BLaER1 (cell line): ENCODE measurements around the gene ZDHHC5.

ENCODE experiments used
- H3K27ac ChIP-seq: shearing (Covaris generic); formaldehyde crosslinking; 2 replicates; pipeline ENCODE4 v1.8.1; 2022
- H3K27me3 ChIP-seq: shearing (Covaris generic); formaldehyde crosslinking; 2 replicates; pipeline ENCODE4 v1.8.1; 2022
- H3K36me3 ChIP-seq: shearing (Covaris generic); formaldehyde crosslinking; 2 replicates; pipeline ENCODE4 v1.8.1; 2022
- H3K4me1 ChIP-seq: shearing (Covaris generic); formaldehyde crosslinking; 2 replicates; pipeline ENCODE4 v1.8.1; 2022
- H3K4me2 ChIP-seq: shearing (Covaris generic); formaldehyde crosslinking; 2 replicates; pipeline ENCODE4 v1.8.1; 2022
- H3K4me3 ChIP-seq: shearing (Covaris generic); formaldehyde crosslinking; 2 replicates; pipeline ENCODE4 v1.8.1; 2022
- H3K9ac ChIP-seq: shearing (Covaris generic); formaldehyde crosslinking; 2 replicates; pipeline ENCODE4 v1.8.1; 2022
- H3K9me3 ChIP-seq: shearing (Covaris generic); formaldehyde crosslinking; 2 replicates; pipeline ENCODE4 v1.8.1; 2022
- H4K20me1 ChIP-seq: shearing (Covaris generic); formaldehyde crosslinking; 2 replicates; pipeline ENCODE4 v1.8.1; 2022
- Cebpa-rat ChIP-seq: shearing (Covaris generic); IDR thresholded peaks from 2 replicates; pipeline ENCODE4 v1.8.1; 2022

ZDHHC5 gene

DNA sequence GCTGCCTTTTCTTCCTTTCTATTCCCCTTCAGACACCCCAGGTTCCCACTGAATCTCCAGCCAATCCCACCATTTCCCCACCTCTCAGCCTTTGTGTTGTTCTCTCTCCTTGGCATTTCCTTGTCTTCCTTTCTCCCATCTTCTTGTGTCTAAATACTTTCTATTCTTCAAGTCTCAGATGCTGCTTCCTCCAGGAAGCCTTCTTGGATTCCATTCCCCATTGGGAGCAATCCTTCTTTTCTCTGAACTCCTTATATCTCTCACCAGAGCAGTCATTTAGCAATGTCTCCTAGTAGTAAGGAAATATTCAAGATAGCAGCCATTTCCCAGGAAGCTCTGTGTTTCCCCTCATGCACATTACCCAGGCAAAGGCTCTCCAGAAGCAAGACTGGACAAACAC, 33.6 kb upstream of the ZDHHC5 start:
- Histone ChIP-seq H3K27ac (no peak overlapping the region), H3K9ac (no peak overlapping the region), H3K4me1 (peaks cover 17% of the 10 kb centered on the region), H3K4me2 (no peak overlapping the region), H3K27me3 (no peaks in the 10 kb centered on the region), H3K9me3 (no peaks in the 10 kb centered on the region), H3K4me3 (no peak overlapping the region), H3K36me3 (no peaks in the 10 kb centered on the region), H4K20me1 (no peaks in the 10 kb centered on the region)
- no peak for TF ChIP-seq Cebpa-rat

DNA sequence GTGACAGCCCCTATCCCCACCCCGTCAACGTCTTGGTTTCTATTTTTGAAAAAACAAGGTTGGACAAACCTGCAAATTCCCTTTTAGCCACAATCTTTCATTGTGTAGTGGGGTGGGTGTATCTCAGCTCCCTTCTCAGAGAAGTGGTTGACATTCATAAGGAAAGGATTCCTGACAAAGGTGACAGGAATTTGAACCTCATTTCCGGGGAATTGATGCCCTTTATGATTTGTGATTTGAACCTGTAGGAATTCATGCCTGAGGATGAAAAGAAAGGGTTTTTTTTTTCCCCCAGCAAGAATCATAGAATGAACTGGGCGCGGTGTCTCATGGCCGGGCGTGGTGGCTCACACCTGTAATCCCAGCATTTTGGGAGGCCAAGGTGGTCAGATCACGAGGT, 32.7 kb upstream of the ZDHHC5 start:
- Histone ChIP-seq H3K27ac (no peak overlapping the region), H3K9ac (no peak overlapping the region), H3K9me3 (no peaks in the 10 kb centered on the region), H3K27me3 (no peaks in the 10 kb centered on the region), H3K4me2 (no peak overlapping the region), H3K36me3 (no peaks in the 10 kb centered on the region), H4K20me1 (no peaks in the 10 kb centered on the region), H3K4me1 (peaks cover 22% of the 10 kb centered on the region), H3K4me3 (no peak overlapping the region)
- no peak for TF ChIP-seq Cebpa-rat

DNA sequence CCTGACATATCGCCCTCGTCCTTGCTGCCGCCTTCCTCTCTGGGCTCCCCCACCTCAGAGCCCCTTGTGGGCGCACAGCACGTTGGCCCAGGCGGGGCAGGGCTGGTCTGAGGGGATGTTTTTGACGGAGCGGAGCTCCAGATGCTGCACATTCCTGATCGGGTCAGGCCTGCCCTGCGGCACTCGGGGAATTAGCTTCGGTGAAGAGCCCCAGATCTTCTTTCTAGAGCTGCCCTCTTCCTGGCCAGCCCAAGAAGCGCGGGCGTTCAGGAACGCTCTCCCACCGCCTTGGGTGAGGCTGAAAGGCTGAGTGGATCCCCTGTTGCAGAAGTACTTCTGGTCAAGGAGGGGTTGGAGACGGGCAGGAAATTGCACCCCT, 30.3 kb upstream of the ZDHHC5 start:
- peaks cover 45% of the 10 kb centered on the region for H3K4me1 ChIP-seq
- peak overlapping the region; percentile 92 for H3K27ac ChIP-seq
- no peaks in the 10 kb centered on the region for H3K9me3 ChIP-seq
- no peaks in the 10 kb centered on the region for H3K27me3 ChIP-seq
- no peak for TF ChIP-seq Cebpa-rat
- peak overlapping the region; percentile 92 for H3K9ac ChIP-seq
- H4K20me1 ChIP-seq: peaks cover 16% of the 10 kb centered on the region
- H3K4me3 ChIP-seq: peak overlapping the region; percentile 84
- H3K36me3 ChIP-seq: no peaks in the 10 kb centered on the region
- H3K4me2 ChIP-seq: peak overlapping the region; percentile 93

DNA sequence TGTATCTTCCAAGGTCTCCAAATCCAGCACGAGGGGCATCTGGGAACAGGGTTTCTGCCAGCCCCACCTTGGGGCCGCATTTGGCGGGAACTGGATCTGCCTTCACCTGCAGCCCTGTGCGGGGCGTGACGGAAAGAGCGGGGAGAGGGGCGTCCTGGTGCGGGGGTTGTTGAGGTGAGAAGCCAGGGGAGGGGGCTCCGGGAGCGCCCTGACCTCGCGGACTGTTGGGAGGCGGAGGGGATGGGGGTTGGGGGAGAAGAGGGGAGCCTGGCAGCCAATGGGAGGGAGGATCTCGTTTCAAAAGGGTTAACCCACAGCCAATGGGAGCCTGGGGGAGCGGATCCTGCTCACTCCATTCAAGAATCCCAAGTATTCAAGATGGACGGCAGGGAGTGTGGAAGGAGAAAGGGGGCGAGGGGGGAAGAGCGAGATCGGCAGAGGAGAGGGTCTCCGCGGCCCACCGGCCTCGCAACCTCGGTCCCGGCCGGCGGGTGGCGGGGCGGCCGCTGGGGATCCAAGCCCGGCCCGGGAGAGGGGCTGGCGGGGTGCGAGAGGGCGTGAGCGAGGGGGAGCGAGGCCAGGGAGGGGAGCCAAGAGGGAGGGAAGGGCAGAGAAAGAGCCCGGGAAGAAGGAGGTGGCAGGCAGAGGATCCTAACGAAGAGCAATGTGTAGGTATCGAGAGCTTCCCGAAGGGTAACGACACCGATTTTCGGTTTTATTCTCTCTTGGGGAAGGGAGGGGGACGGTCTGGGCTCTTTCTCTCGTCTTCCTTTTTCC, 29.7 kb upstream of the ZDHHC5 start:
- Histone ChIP-seq H3K4me2 (peak overlapping the region; percentile 93), H3K36me3 (peaks cover 5% of the 10 kb centered on the region; the same call in 1 of the 2 replicates), H3K4me1 (peaks cover 48% of the 10 kb centered on the region), H3K27ac (peak overlapping the region; percentile 92), H3K9me3 (no peaks in the 10 kb centered on the region), H3K27me3 (no peaks in the 10 kb centered on the region), H3K4me3 (peak overlapping the region; percentile 84), H3K9ac (peak overlapping the region; percentile 92), H4K20me1 (peaks cover 22% of the 10 kb centered on the region)
- TF ChIP-seq Cebpa-rat: no peak

DNA sequence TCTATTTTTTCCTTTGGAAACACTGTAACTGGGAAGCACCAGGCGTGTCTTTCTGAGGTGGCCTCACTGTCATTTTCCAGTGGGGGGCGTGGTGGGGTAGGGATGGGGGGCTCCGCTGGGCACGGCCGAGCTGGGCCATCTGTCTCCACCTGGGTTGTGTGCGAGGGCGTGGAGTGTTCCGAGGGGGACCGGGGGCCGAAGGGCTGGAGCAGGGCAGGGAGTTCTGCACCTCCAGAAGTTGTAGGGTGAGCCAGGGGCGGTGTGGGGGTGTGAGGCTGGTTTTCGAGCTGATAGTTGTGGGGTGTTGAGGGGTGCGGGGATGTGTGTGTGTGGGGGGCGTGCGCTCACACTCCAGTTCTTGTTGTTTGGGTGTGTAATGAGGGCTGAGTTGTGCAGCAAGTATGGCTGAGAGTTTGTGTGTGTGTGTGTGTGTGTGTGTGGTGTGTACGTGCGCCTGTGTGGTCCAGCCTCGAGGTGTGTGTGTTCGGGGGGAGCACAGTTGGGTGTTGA, 29.0 kb upstream of the ZDHHC5 start:
- Histone ChIP-seq H3K4me3 (peak overlapping the region; percentile 84), H3K36me3 (peaks cover 12% of the 10 kb centered on the region; the same call in 1 of the 2 replicates), H4K20me1 (peaks cover 22% of the 10 kb centered on the region), H3K9me3 (no peaks in the 10 kb centered on the region), H3K9ac (peak overlapping the region; percentile 92), H3K4me2 (peak overlapping the region; percentile 93), H3K4me1 (peaks cover 54% of the 10 kb centered on the region), H3K27me3 (no peaks in the 10 kb centered on the region), H3K27ac (peak overlapping the region; percentile 92)
- no peak for TF ChIP-seq Cebpa-rat

DNA sequence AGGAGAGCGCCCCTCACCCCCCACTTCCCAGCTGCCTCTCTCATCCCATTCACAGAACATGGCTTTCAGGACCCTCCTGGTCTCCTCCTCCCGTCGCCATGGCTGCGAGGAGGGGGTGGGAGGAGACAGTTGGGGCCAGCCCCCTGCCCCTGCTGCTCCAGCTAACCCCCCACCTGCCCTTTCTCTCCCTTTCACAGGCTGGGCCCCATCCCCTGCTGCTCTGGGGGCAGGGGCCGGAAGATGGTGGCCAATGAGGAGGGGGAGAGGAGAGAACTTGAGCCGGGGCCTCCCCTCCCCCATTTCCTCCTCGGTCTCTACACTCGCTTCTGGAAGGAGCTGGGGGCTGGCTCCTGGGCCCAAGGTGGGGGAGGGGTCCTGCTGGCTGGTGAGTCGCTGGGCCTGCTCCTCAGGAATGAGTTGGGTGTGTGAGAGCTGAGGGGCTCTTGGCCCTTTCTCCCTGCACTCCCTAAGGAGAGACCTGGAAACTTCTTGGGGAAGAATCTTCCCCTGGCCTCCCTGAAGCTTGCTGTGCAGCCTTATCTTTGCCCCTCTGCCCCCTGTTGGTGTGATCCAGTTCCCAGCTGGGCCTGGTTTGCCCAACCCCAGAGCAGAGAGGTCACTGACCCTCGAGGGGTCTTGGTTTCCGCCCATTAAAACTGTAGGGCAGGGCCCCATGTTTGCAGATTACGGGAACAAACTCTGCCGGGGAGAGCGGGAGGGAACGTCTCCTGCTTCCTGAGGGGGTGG, 28.4 kb upstream of the ZDHHC5 start:
- H3K4me3 ChIP-seq: peak overlapping the region; percentile 84

DNA sequence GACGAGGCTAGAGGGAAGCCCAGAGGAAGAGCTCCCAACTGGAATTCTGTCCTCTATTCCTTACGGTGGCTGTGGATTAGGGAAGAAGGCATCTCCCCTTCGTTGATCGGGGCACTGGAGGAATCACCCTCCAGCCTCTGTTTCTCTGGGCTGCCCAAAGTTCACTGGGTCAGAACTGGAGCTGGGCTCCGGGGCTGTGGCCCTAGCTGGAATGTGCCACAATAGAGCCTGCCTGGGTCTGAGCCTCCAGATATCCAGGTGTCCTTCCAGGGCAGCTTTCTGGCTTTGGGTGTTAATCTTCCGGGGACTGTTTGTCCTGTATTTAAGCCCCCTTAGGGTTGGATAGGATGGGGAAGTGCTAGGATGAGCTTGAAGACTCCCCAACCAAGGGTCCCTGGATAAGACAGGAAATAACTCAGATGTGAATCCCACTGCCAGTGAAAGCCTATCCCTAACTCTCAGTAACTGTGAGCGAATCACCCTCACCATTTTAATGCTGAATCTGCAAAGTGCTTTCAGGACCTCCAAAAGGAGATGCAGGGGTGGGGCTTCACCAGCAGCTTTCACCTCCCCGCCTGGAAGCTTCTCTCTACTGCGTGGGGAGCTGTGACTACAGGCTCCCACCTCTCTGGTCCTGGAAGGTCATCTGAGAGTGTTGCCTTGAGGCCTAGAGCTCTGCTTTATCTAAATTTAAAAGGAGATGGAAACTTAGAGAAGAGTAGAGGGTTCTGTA, 27.7 kb upstream of the ZDHHC5 start:
- H3K9ac ChIP-seq: peak overlapping the region; percentile 92
- peak overlapping the region; percentile 93 for H3K4me2 ChIP-seq
- H4K20me1 ChIP-seq: peaks cover 26% of the 10 kb centered on the region
- peak overlapping the region; percentile 84 for H3K4me3 ChIP-seq
- peaks cover 12% of the 10 kb centered on the region; the same call in 1 of the 2 replicates for H3K36me3 ChIP-seq
- H3K27me3 ChIP-seq: peaks cover 8% of the 10 kb centered on the region
- peaks cover 55% of the 10 kb centered on the region for H3K4me1 ChIP-seq
- no peak for TF ChIP-seq Cebpa-rat
- peak overlapping the region; percentile 92 for H3K27ac ChIP-seq
- H3K9me3 ChIP-seq: no peaks in the 10 kb centered on the region

More for the DNA sequence above, 28.4 kb upstream of the ZDHHC5 start:
- Histone ChIP-seq H3K4me2 (peak overlapping the region; percentile 93), H3K9me3 (no peaks in the 10 kb centered on the region), H3K36me3 (peaks cover 12% of the 10 kb centered on the region; the same call in 1 of the 2 replicates), H3K27ac (peak overlapping the region; percentile 92), H4K20me1 (peaks cover 22% of the 10 kb centered on the region), H3K27me3 (peaks cover 2% of the 10 kb centered on the region; the same call in 1 of the 2 replicates), H3K4me1 (peaks cover 55% of the 10 kb centered on the region), H3K9ac (peak overlapping the region; percentile 92)
- no peak for TF ChIP-seq Cebpa-rat

DNA sequence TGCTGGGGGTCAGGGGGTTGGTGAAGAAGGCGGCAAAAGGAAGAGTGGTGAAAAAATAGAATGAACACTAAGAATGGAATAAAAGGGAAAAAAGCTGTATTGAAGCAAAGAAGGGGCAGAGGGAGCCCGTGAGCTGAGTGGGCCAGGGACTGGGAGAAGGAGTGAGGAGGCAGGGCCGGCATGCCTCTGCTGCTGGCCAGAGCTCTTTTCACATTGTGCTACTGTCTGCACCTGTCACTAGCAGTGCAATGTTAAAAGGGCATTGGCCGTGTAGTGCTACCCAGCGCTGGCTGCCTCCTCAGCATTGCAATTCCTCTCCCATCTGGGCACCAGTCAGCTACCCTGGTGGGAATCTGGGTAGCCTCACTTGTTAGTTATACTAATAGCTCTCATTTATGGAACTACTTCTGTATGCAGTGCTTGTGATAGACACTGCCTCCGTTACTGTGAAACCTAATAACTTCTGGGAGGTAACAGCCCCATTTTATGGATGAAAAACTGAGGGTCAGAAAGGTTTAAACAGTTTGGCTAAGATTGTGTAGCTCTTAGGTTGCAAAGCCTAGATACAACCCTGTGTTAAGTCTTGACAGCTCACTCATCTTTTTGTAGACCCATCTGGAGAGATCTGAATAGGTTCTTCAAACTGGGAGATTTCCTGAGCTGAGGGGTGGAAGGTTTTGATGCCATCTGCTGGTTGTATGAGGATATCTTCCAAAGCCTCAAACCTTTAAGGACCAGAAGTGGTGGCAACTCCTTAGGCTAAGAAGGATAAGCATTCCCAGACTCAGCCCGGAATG, 26.7 kb upstream of the ZDHHC5 start:
- Histone ChIP-seq H3K9ac (peak overlapping the region; percentile 92; the same call in 1 of the 2 replicates), H3K27ac (peak overlapping the region; percentile 92; the same call in 1 of the 2 replicates), H3K27me3 (peaks cover 18% of the 10 kb centered on the region), H3K4me2 (peak overlapping the region; percentile 93), H3K9me3 (no peaks in the 10 kb centered on the region), H4K20me1 (peaks cover 35% of the 10 kb centered on the region), H3K36me3 (peaks cover 12% of the 10 kb centered on the region; the same call in 1 of the 2 replicates), H3K4me1 (peaks cover 62% of the 10 kb centered on the region), H3K4me3 (0 out of 2 replicates have a peak overlapping the region, but pooled peaks have one; percentile 84)
- TF ChIP-seq Cebpa-rat: no peak

DNA sequence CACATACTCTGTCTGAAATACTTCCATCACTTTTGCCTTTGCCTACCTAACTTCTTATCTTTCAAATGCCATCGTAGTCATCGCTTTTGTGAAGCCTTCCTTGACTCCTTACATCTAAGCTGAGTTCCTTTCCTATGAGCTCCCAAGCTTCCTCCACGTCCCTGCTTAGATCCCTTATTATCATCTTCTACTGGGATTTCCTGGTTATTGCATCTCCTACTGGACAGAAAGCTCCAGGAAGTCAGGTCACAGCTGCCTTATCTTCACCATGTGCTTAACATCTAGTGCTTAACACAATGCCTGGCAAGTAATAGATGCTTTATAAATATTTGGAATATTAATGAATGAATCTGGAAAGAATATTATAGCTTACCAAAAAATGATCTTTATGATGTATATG, 24.1 kb upstream of the ZDHHC5 start:
- H3K9me3 ChIP-seq: no peaks in the 10 kb centered on the region
- H3K9ac ChIP-seq: no peak overlapping the region
- H3K4me2 ChIP-seq: no peak overlapping the region
- H3K4me1 ChIP-seq: peaks cover 72% of the 10 kb centered on the region
- peaks cover 12% of the 10 kb centered on the region; the same call in 1 of the 2 replicates for H3K36me3 ChIP-seq
- no peak overlapping the region for H3K27ac ChIP-seq
- H4K20me1 ChIP-seq: peaks cover 61% of the 10 kb centered on the region
- no peak for TF ChIP-seq Cebpa-rat
- H3K27me3 ChIP-seq: peaks cover 43% of the 10 kb centered on the region
- no peak overlapping the region for H3K4me3 ChIP-seq
